AG04449 (cell line): ENCODE data around the gene RTN4R.
A peak's percentile ranks its signal among the peaks of the same experiment; 100 is the strongest.

Source experiments
- CTCF ChIA-PET: fragments of 350-600 bp; formaldehyde crosslinking; extraction: SDS; loops from one replicate; lab custom pipeline; 2021; ENCODE audit warnings: antibody characterized with exemption; lab: Yijun Ruan, JAX
- POLR2A ChIA-PET: fragments of 400-600, 350-600 bp; formaldehyde crosslinking; extraction: SDS; loops from one replicate; lab custom pipeline; 2020; ENCODE audit warnings: antibody characterized with exemption, inconsistent platforms; lab: Yijun Ruan, JAX
- DNase-seq: peaks from one replicate; pipeline ENCODE4 v3.0.0-alpha.2; 2010; ENCODE audit warnings: low read depth, low spot score
- H3K4me3 ChIP-seq: 2 replicates; pipeline ENCODE4 v1.5.1; 2011; ENCODE audit warnings: low read depth, mild to moderate bottlenecking, control low read depth, low read length
- CTCF ChIP-seq: IDR thresholded peaks from one replicate; pipeline ENCODE4 v1.5.1; 2011; ENCODE audit warnings: mild to moderate bottlenecking, moderate library complexity, low read length, control low read depth, inconsistent platforms; ENCODE audit not compliant: insufficient read depth; ENCODE audit errors: missing control alignments

RTN4R gene

GRCh38 chr22:20238901-20239675 lies 29.0 kb downstream of the RTN4R start:
- H3K4me3 ChIP-seq: no peak overlapping the region
- ChIA-PET POLR2A (no interaction called here), CTCF (interaction anchor here (1.1 to 1.3 kb wide), 2 partner anchors 64 to 82 kb away, joined by 3 to 6 read pairs; no protein-coding TSS in a partner anchor)
- TF ChIP-seq CTCF: no peak
- no peak for DNase-seq

GRCh38 chr22:20238536-20238900 lies 29.6 kb downstream of the RTN4R start:
- no peak for DNase-seq

DNA sequence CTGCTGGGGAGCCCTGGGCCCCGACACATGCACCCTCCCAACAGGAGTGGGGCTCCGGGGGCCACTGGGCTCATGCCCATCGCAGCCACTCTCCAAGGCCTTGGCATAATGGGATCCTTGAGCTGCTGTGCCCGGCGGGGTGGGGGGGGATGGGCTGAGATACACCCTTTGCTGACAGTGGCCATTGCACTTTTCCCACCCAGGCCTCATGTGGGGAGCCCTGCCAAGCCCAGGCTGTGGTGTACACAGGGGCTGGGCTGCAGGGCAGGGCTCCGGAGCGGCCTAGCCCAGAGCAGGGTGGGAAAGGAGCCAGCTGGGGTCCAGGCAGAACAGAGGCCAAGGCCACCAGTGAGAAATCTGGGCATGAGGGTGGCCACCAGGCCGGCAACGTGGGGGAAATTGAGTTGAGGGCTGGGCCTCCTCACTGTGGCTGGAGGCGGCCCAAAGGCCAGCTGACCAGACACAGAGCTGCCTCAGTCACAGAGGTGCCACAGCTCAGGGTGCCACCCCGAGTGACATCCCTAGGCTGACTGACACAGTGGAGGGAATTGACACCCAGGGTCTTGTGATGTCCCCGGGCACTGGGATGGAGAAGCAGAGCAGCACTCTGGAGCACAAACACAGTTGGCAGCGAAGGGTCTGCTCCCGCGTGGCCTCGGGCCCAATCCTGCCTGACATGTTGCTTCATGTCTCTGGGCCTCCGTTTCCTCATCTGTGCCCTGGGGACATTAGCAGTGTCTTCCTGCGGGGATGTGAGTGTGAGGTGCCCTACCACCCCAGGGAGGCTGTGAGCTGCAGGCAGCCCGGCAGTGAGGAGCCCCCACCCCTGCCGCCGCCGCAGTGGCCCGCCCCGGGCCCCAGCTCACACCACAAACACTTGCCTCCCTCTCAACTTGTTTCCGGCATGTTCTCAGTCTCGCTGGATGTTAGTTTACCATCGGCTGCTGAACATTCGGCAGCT lies 30.4 kb downstream of the RTN4R start:
- TF ChIP-seq CTCF: no peak
- ChIA-PET POLR2A (interaction anchor here (1.2 kb wide), 1 partner anchor 81 kb away, joined by 3 read pairs; no protein-coding TSS in a partner anchor), CTCF (interaction anchor here (0.9 to 1.3 kb wide), 2 partner anchors 9 to 81 kb away, joined by 5 to 6 read pairs; no protein-coding TSS in a partner anchor)
- no peak for DNase-seq
- no peak overlapping the region for H3K4me3 ChIP-seq

More at GRCh38 chr22:20238536-20238900, 29.6 kb downstream of the RTN4R start:
- CTCF ChIA-PET: interaction anchor here (0.9 to 1.3 kb wide), 3 partner anchors 8 to 82 kb away, joined by 3 to 6 read pairs (median 5); no protein-coding TSS in a partner anchor
- POLR2A ChIA-PET: no interaction called here
- no peak overlapping the region for H3K4me3 ChIP-seq
- TF ChIP-seq CTCF: peak; percentile 32

GRCh38 chr22:20236052-20236717 lies 31.9 kb downstream of the RTN4R start:
- ChIA-PET POLR2A (no interaction called here), CTCF (interaction anchor here (1.2 kb wide), 1 partner anchor 79 kb away, joined by 4 read pairs; no protein-coding TSS in a partner anchor)
- no peak overlapping the region for H3K4me3 ChIP-seq
- no peak for DNase-seq
- TF ChIP-seq CTCF: no peak

DNA sequence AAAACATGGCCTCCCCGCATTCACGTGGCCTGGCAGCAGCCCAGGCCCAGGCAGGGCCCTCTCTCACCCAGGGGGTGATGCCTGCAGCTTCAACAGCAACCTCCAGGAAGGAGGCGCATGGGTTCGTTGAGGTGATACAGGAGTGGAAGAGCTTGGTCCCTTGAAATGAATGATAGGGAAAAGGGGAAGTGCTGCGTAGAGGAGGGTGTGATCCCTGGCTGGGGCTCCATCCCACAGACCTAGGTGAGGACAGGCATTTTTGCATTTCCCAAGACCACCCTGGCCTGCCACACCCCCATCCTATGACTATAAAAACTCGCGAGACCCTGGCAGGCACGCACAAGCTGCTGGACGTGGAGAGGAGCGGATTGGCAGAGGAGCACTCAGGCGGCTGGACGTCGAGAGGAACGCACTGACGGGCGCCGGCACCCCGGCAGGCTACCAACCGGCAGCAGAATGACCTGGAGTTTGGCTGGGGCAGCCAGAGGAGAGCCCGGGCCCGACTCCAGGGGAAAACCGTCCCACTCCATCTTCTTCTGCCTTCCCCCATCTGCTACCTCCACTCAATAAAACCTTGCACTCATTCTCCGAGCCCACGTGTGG lies 32.6 kb downstream of the RTN4R start:
- CTCF ChIA-PET: no interaction called here
- DNase-seq: no peak
- no peak for TF ChIP-seq CTCF
- POLR2A ChIA-PET: no interaction called here
- H3K4me3 ChIP-seq: no peak overlapping the region
